ENCODE measurements around the gene YIPF3.

DNA sequence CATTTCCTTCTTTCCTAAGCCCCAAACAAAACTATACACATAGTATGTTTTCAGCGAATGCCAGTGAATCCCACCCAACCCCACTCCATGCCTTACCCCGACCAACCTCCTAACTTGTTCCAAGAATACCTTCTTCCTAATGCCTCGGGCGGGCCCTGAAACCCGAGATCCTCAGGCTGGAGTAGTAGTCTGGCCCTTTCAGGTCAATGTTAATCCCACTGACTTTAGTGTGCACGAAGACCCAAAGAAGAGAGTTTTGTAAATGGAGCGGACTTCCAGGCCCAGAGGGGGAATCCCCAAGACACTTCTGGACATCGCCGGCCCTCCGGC, 394 bp downstream of the YIPF3 start:
- TF ChIP-seq, protein P1, sequence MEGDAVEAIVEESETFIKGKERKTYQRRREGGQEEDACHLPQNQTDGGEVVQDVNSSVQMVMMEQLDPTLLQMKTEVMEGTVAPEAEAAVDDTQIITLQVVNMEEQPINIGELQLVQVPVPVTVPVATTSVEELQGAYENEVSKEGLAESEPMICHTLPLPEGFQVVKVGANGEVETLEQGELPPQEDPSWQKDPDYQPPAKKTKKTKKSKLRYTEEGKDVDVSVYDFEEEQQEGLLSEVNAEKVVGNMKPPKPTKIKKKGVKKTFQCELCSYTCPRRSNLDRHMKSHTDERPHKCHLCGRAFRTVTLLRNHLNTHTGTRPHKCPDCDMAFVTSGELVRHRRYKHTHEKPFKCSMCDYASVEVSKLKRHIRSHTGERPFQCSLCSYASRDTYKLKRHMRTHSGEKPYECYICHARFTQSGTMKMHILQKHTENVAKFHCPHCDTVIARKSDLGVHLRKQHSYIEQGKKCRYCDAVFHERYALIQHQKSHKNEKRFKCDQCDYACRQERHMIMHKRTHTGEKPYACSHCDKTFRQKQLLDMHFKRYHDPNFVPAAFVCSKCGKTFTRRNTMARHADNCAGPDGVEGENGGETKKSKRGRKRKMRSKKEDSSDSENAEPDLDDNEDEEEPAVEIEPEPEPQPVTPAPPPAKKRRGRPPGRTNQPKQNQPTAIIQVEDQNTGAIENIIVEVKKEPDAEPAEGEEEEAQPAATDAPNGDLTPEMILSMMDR (IDR thresholded peaks at IDR 0.05), result no peak
- TF ChIP-seq ZNF263 (CRISPR knock-in tag; IDR thresholded peaks at IDR 0.05; ENCODE audit: low read depth), result no peak
- no peak for TF ChIP-seq CREB1 (CRISPR knock-in tag; IDR thresholded peaks at IDR 0.05)
- no peak for TF ChIP-seq CBFB (CRISPR knock-in tag; IDR thresholded peaks at IDR 0.05; ENCODE audit: low read depth)

All from WTC11 (cell line).